Keratinocyte (primary cell): Measurements from ENCODE around the gene CPEB4. TPM values are rescaled to one million over a fixed set of nuclear protein-coding genes. Genes with fewer than 3 reads are reported as not detected.

Source experiments
- DNase-seq: peaks from one replicate; pipeline ENCODE4 v3.0.0-alpha.2; 2011; ENCODE audit warnings: low read depth, missing footprints, low spot score
- FAIRE-seq: peaks from 2 replicates; lab custom pipeline; 2011; peaks lifted over from hg19 to GRCh38; lab: Jason Lieb, UNC
- H2AFZ ChIP-seq: 2 replicates; pipeline ENCODE4 v1.6.0; 2012; ENCODE audit warnings: low read length, control low read depth, inconsistent platforms; ENCODE audit not compliant: control insufficient read depth
- H3K27ac ChIP-seq: 2 replicates; pipeline ENCODE4 v1.5.1; 2011; ENCODE audit warnings: low read length; ENCODE audit not compliant: control insufficient read depth, insufficient read depth
- H3K27me3 ChIP-seq: 3 replicates; pipeline ENCODE4 v1.6.0; 2011; ENCODE audit warnings: low read length; ENCODE audit not compliant: control insufficient read depth, insufficient read depth; ENCODE audit errors: extremely low read depth
- H3K36me3 ChIP-seq, 2 experiments: 2 replicates in 1 of 2; 3 replicates in 1 of 2; pipeline ENCODE4 v1.5.1; 2011; ENCODE audit warnings: low read length in 2 of 2, mild to moderate bottlenecking in 1 of 2; ENCODE audit not compliant: control insufficient read depth in 2 of 2, insufficient read depth in 2 of 2; ENCODE audit errors: extremely low read depth in 1 of 2
- H3K4me1 ChIP-seq: 3 replicates; pipeline ENCODE4 v1.5.1; 2011; ENCODE audit warnings: low read length; ENCODE audit not compliant: control insufficient read depth, insufficient read depth; ENCODE audit errors: extremely low read depth
- H3K4me2 ChIP-seq: 3 replicates; pipeline ENCODE4 v1.6.0; 2011; ENCODE audit warnings: low read depth, low read length; ENCODE audit not compliant: control insufficient read depth, insufficient read depth; ENCODE audit errors: extremely low read depth
- H3K4me3 ChIP-seq, 3 experiments: fragments of 200-600 bp in 1 of 3; sonication (generic) in 1 of 3; 2 replicates in 2 of 3; 3 replicates in 1 of 3; pipeline ENCODE4 v1.5.1; 2011 to 2016; ENCODE audit warnings: low read length in 3 of 3, mild to moderate bottlenecking in 3 of 3, control low read depth in 2 of 3, inconsistent platforms in 1 of 3, low read depth in 1 of 3, mixed read lengths in 1 of 3, mixed run types in 1 of 3, moderate library complexity in 1 of 3; ENCODE audit not compliant: control insufficient read depth in 2 of 3, insufficient read depth in 2 of 3; ENCODE audit errors: extremely low read depth in 1 of 3
- H3K79me2 ChIP-seq: 2 replicates; pipeline ENCODE4 v1.6.0; 2012; ENCODE audit warnings: low read length; ENCODE audit not compliant: control insufficient read depth, insufficient read depth
- H3K9ac ChIP-seq: 3 replicates; pipeline ENCODE4 v1.6.0; 2011; ENCODE audit warnings: low read length; ENCODE audit not compliant: control insufficient read depth, insufficient read depth; ENCODE audit errors: extremely low read depth
- H3K9me1 ChIP-seq: 3 replicates; pipeline ENCODE4 v1.6.0; 2011; ENCODE audit warnings: low read length; ENCODE audit not compliant: control insufficient read depth, insufficient read depth; ENCODE audit errors: extremely low read depth
- H3K9me3 ChIP-seq: 2 replicates; pipeline ENCODE4 v1.5.1; 2012; ENCODE audit warnings: low read depth, low read length; ENCODE audit not compliant: control insufficient read depth
- H4K20me1 ChIP-seq: 3 replicates; pipeline ENCODE4 v1.6.0; 2011; ENCODE audit warnings: low read length; ENCODE audit not compliant: control insufficient read depth, insufficient read depth; ENCODE audit errors: extremely low read depth
- CTCF ChIP-seq, 3 experiments: IDR thresholded peaks in 1 of 3; conservative IDR thresholded peaks in 1 of 3; optimal IDR thresholded peaks in 1 of 3; 2 replicates in 2 of 3; 3 replicates in 1 of 3; pipeline versions ENCODE3 to v1.5.1; 2011; ENCODE audit warnings: low read length in 3 of 3, mild to moderate bottlenecking in 3 of 3, moderate library complexity in 2 of 3, control low read depth in 1 of 3, inconsistent platforms in 1 of 3; ENCODE audit not compliant: insufficient read depth in 2 of 3; ENCODE audit errors: extremely low read depth in 1 of 3
- EZH2 ChIP-seq: IDR thresholded peaks from one replicate; pipeline ENCODE4 v1.6.1; 2012; ENCODE audit warnings: inconsistent platforms, mild to moderate bottlenecking, low read length, moderate library complexity
- dilution Hi-C: fragments of 300-500 bp; cut with MboI; formaldehyde crosslinking; loops from one replicate; pipeline ENCODE4 v1.7.0; 2020; ENCODE audit warnings: low sequenced_read_pairs; ENCODE audit not compliant: extremely low pct_ligation_motif_present
- polyA plus RNA-seq, 5 experiments: library from polyadenylated mRNA; depleted of rRNA in 3 of 5; stranded (reverse) in 3 of 5; stranded (forward) in 1 of 5; unstranded in 1 of 5; fragments of >200 nt; gene quantifications; 1 replicate in 1 of 5; 2 replicates in 3 of 5; 3 replicates in 1 of 5; pipeline versions ENCODE4 v1.2.1 to v1.2.3, GENCODE V29; 2011 to 2012; ENCODE audit warnings: missing spikeins in 2 of 5, low read depth in 1 of 5, low replicate concordance in 1 of 5

The CPEB4 gene
- polyA plus RNA-seq, 1 donor (not counting 4 experiments of a cell fraction or from before 2014, with no cell fraction given) = 13.8 TPM

GRCh38 chr5:173885475-173886010 is 2.6 kb upstream of the CPEB4 start:
- Histone ChIP-seq H3K9ac (no peak overlapping the region), H3K79me2 (peaks cover 2% of the 10 kb centered on the region), H3K36me3 (no peaks in the 10 kb centered on the region), H3K9me1 (no peaks in the 10 kb centered on the region), H3K27ac (no peak overlapping the region), H4K20me1 (no peaks in the 10 kb centered on the region), H3K27me3 (no peaks in the 10 kb centered on the region), H3K4me3 (no peak overlapping the region), H3K4me2 (no peak overlapping the region), H3K4me1 (peaks cover 35% of the 10 kb centered on the region), H2AFZ (peak overlapping the region; percentile 51), H3K9me3 (peaks cover 2% of the 10 kb centered on the region)
- DNase-seq (no peak), FAIRE-seq (no peak)
- TF ChIP-seq CTCF (optimal IDR thresholded peaks at IDR 0.05 in 1 of 3, IDR thresholded peaks at IDR 0.05 in 1 of 3, conservative IDR thresholded peaks at IDR 0.05 in 1 of 3; ENCODE audit: extremely low read depth in 1 of 3, insufficient read depth in 2 of 3, low read length in 3 of 3) = no peak
- no peak for TF ChIP-seq EZH2
- dilution Hi-C loops = no loop called here

- Histone ChIP-seq H3K36me3 (no peaks in the 10 kb centered on the region), H2AFZ (no peak overlapping the region), H3K4me3 (no peak overlapping the region), H3K79me2 (peaks cover 2% of the 10 kb centered on the region), H3K4me2 (no peak overlapping the region), H3K9me1 (no peaks in the 10 kb centered on the region), H3K4me1 (peaks cover 37% of the 10 kb centered on the region), H3K9ac (no peak overlapping the region), H4K20me1 (no peaks in the 10 kb centered on the region), H3K9me3 (peaks cover 2% of the 10 kb centered on the region), H3K27ac (no peak overlapping the region), H3K27me3 (no peaks in the 10 kb centered on the region)
- no peak for TF ChIP-seq EZH2
- TF ChIP-seq CTCF (optimal IDR thresholded peaks at IDR 0.05 in 1 of 3, IDR thresholded peaks at IDR 0.05 in 1 of 3, conservative IDR thresholded peaks at IDR 0.05 in 1 of 3; ENCODE audit: extremely low read depth in 1 of 3, insufficient read depth in 2 of 3, low read length in 3 of 3) = no peak
- no peak for FAIRE-seq
- DNase-seq = no peak
- dilution Hi-C loops = no loop called here
Measured at GRCh38 chr5:173886150-173886549, 2.0 kb upstream of the CPEB4 start.
